Endothelial cell of umbilical vein (primary cell): Measurements from ENCODE around the gene SH3PXD2B. TPM values are rescaled to one million over a fixed set of nuclear protein-coding genes. Genes with fewer than 3 reads are reported as not detected.

Experiments
- BruUV-seq: library from RNA; stranded (reverse); fragments of 400-500 nt; replicated peaks from 2 replicates; lab custom pipeline; 2021; lab: Mats Ljungman, UMichigan
- CTCF ChIA-PET: fragments of 300-600, 350-600 bp; sonication (Branson Sonifier 250); formaldehyde crosslinking; loops from one replicate; lab custom pipeline; 2021; ENCODE audit warnings: antibody characterized with exemption, inconsistent platforms; lab: Charles Lee
- POLR2A ChIA-PET: fragments of 300-600, 350-600 bp; sonication (Branson Sonifier 250); formaldehyde crosslinking; loops from one replicate; lab custom pipeline; 2021; ENCODE audit warnings: antibody characterized with exemption, inconsistent platforms; lab: Charles Lee
- DNase-seq: peaks from one replicate; pipeline ENCODE4 v3.0.0-alpha.2; 2011; ENCODE audit warnings: low read depth, low spot score
- FAIRE-seq: peaks from 2 replicates; lab custom pipeline; 2011; peaks lifted over from hg19 to GRCh38; lab: Jason Lieb, UNC
- H2AFZ ChIP-seq: 2 replicates; pipeline ENCODE4 v1.6.0; 2012; ENCODE audit warnings: low read depth, low read length, control low read depth, inconsistent platforms
- H3K27ac ChIP-seq: 2 replicates; pipeline ENCODE4 v1.5.1; 2011; ENCODE audit warnings: low read depth, mild to moderate bottlenecking, control low read depth, low read length, moderate library complexity; ENCODE audit not compliant: insufficient read depth
- H3K27me3 ChIP-seq, 2 experiments: 2 replicates each; pipeline versions ENCODE4 v1.6.0 to v1.6.1; 2011; ENCODE audit warnings: low read length in 2 of 2, mixed read lengths in 1 of 2; ENCODE audit not compliant: control insufficient read depth in 2 of 2, insufficient read depth in 2 of 2
- H3K36me3 ChIP-seq, 2 experiments: 2 replicates in 1 of 2; 3 replicates in 1 of 2; pipeline ENCODE4 v1.5.1; 2011; ENCODE audit warnings: low read length in 2 of 2, mild to moderate bottlenecking in 1 of 2, moderate library complexity in 1 of 2; ENCODE audit not compliant: control insufficient read depth in 2 of 2, insufficient read depth in 2 of 2; ENCODE audit errors: extremely low read depth in 1 of 2
- H3K4me1 ChIP-seq: 3 replicates; pipeline ENCODE4 v1.5.1; 2011; ENCODE audit warnings: mild to moderate bottlenecking, low read length; ENCODE audit not compliant: control insufficient read depth, insufficient read depth; ENCODE audit errors: extremely low read depth
- H3K4me2 ChIP-seq: 2 replicates; pipeline ENCODE4 v1.6.1; 2011; ENCODE audit warnings: low read length, control low read depth, mixed read lengths; ENCODE audit not compliant: insufficient read depth
- H3K4me3 ChIP-seq, 3 experiments: fragments of 200-600 bp in 1 of 3; sonication (generic), shearing (Covaris generic) in 1 of 3; replicated peaks in 1 of 3; 2 replicates each; pipeline ENCODE4 v1.5.1; 2011 to 2016; ENCODE audit warnings: control low read depth in 3 of 3, low read length in 3 of 3, mild to moderate bottlenecking in 2 of 3, inconsistent platforms in 1 of 3, low read depth in 1 of 3, moderate library complexity in 1 of 3; ENCODE audit not compliant: insufficient read depth in 1 of 3
- H3K79me2 ChIP-seq: 2 replicates; pipeline ENCODE4 v1.6.0; 2012; ENCODE audit warnings: low read length, inconsistent platforms; ENCODE audit not compliant: control insufficient read depth, insufficient read depth
- H3K9ac ChIP-seq: replicated peaks from 2 replicates; pipeline ENCODE3; 2011; ENCODE audit warnings: low read length, control low read depth; ENCODE audit not compliant: insufficient read depth; ENCODE audit errors: extremely low read depth
- H3K9me1 ChIP-seq: replicated peaks from 3 replicates; pipeline ENCODE4 v1.6.0; 2011; ENCODE audit warnings: mild to moderate bottlenecking, low read length; ENCODE audit not compliant: control insufficient read depth, insufficient read depth; ENCODE audit errors: extremely low read depth
- H3K9me3 ChIP-seq: replicated peaks from 2 replicates; pipeline ENCODE4 v1.5.1; 2012; ENCODE audit warnings: low read length, inconsistent platforms; ENCODE audit not compliant: control insufficient read depth, insufficient read depth
- H4K20me1 ChIP-seq: replicated peaks from 2 replicates; pipeline ENCODE3; 2011; ENCODE audit warnings: mild to moderate bottlenecking, low read length; ENCODE audit not compliant: control insufficient read depth, insufficient read depth; ENCODE audit errors: extremely low read depth
- CTCF ChIP-seq, 2 donors: IDR thresholded peaks; 1 replicate in 1 of 2; 2 replicates in 1 of 2; pipeline ENCODE4 v1.5.1; 2011; ENCODE audit warnings: low read length in 2 of 2, mild to moderate bottlenecking in 2 of 2, moderate library complexity in 2 of 2, control low read depth in 1 of 2, inconsistent platforms in 1 of 2, low read depth in 1 of 2; ENCODE audit not compliant: insufficient read depth in 1 of 2; ENCODE audit errors: extremely low read depth in 1 of 2
- EZH2 ChIP-seq: IDR thresholded peaks from 2 replicates; pipeline ENCODE4 v1.6.1; 2012; ENCODE audit warnings: borderline replicate concordance, low read depth, mild to moderate bottlenecking, moderate library complexity, low read length, inconsistent platforms; ENCODE audit not compliant: severe bottlenecking
- FOS ChIP-seq: IDR thresholded peaks from 2 replicates; pipeline ENCODE4 v1.6.1; 2011; ENCODE audit warnings: mild to moderate bottlenecking, low read length, moderate library complexity, borderline replicate concordance; ENCODE audit not compliant: insufficient read depth
- GATA2 ChIP-seq: IDR thresholded peaks from 2 replicates; pipeline ENCODE4 v1.7.0; 2011; ENCODE audit warnings: low read depth, mild to moderate bottlenecking, moderate library complexity, mixed read lengths, low read length; ENCODE audit not compliant: insufficient read length, insufficient read depth
- JUN ChIP-seq: IDR thresholded peaks from 2 replicates; pipeline ENCODE4 v1.6.1; 2011; ENCODE audit warnings: borderline replicate concordance, low read depth; ENCODE audit not compliant: insufficient read length, insufficient read depth
- MAX ChIP-seq: IDR thresholded peaks from 2 replicates; pipeline ENCODE4 v1.6.1; 2011; ENCODE audit not compliant: insufficient read depth, insufficient read length
- MYC ChIP-seq: IDR thresholded peaks from one replicate; pipeline ENCODE4 v1.6.1; 2011; ENCODE audit warnings: mild to moderate bottlenecking, low read depth, low read length
- POLR2A ChIP-seq: IDR thresholded peaks from 2 replicates; pipeline ENCODE4 v1.6.1; 2012; ENCODE audit warnings: low read depth, mild to moderate bottlenecking, control low read depth, low read length
- POLR2AphosphoS5 ChIP-seq: IDR thresholded peaks from 2 replicates; pipeline ENCODE4 v1.6.1; 2012; ENCODE audit warnings: low read depth, mild to moderate bottlenecking, control low read depth, low read length, moderate library complexity; ENCODE audit not compliant: insufficient read depth
- dilution Hi-C: fragments of 300-500 bp; cut with MboI; formaldehyde crosslinking; loops from one replicate; pipeline ENCODE4 v1.15.0; 2019; ENCODE audit warnings: low sequenced_read_pairs; ENCODE audit not compliant: extremely low pct_ligation_motif_present
- intact Hi-C: fragments of 100-400 bp; cut with micrococcal nuclease; formaldehyde crosslinking; loops from one replicate; pipeline ENCODE4 v1.10.0; 2022
- polyA plus RNA-seq, 4 experiments: library from polyadenylated mRNA; depleted of rRNA in 3 of 4; stranded (reverse) in 3 of 4; unstranded in 1 of 4; fragments of >200 nt; gene quantifications; 2 replicates each; pipeline versions ENCODE4 v1.2.1 to v1.2.3, GENCODE V29; 2011 to 2012; ENCODE audit warnings: missing spikeins in 1 of 4
- total RNA-seq: library from RNA; stranded (reverse); gene quantifications from 2 replicates; pipeline ENCODE4 v1.2.3, GENCODE V29; 2021

SH3PXD2B gene
- total and polyA plus RNA-seq, 2 donors (not counting 3 experiments of a cell fraction or from before 2014, with no cell fraction given): 23.5 to 66.3 TPM

- ChIA-PET POLR2A (no interaction called here), CTCF (no interaction called here)
- Histone ChIP-seq H3K4me3 (no peak overlapping the region), H3K9ac (no peak overlapping the region), H3K36me3 (peaks cover 13 to 20% of the 10 kb centered on the region in 2 experiments), H3K27me3 (no peaks in the 10 kb centered on the region), H3K79me2 (peaks cover 28% of the 10 kb centered on the region), H3K9me3 (no peaks in the 10 kb centered on the region), H3K9me1 (no peaks in the 10 kb centered on the region), H2AFZ (no peak overlapping the region), H3K4me1 (peaks cover 12% of the 10 kb centered on the region), H3K27ac (no peak overlapping the region), H3K4me2 (no peak overlapping the region), H4K20me1 (no peaks in the 10 kb centered on the region)
- dilution Hi-C loops: no loop called here
- no TSS peak for BruUV-seq
- TF ChIP-seq CTCF (IDR thresholded peaks at IDR 0.05; ENCODE audit: extremely low read depth in 1 of 2, insufficient read depth in 1 of 2, low read depth in 1 of 2, low read length in 2 of 2) (no peak), FOS (no peak), POLR2AphosphoS5 (no peak), MYC (no peak), JUN (no peak)
- intact Hi-C loops: no loop called here
- no peak for DNase-seq
- FAIRE-seq: no peak
Measured at GRCh38 chr5:172421020-172421419, 33.3 kb downstream of the SH3PXD2B start.

GRCh38 chr5:172420235-172420939 is 33.9 kb downstream of the SH3PXD2B start:
- POLR2A ChIA-PET: no interaction called here
- DNase-seq: no peak
- H3K4me3 ChIP-seq: no peak overlapping the region
- H3K27ac ChIP-seq: no peak overlapping the region
- CTCF ChIA-PET: no interaction called here
- no peak for FAIRE-seq
- peaks cover 12% of the 10 kb centered on the region for H3K4me1 ChIP-seq
- no peak overlapping the region for H3K4me2 ChIP-seq
- H3K9ac ChIP-seq: no peak overlapping the region
- no peak overlapping the region for H2AFZ ChIP-seq
- no peak for TF ChIP-seq POLR2AphosphoS5
- TF ChIP-seq MYC: no peak
- TF ChIP-seq JUN: no peak
- TF ChIP-seq GATA2: no peak
- no peak for TF ChIP-seq FOS
- no peak for TF ChIP-seq MAX
- no peak for TF ChIP-seq POLR2A
- TF ChIP-seq CTCF (IDR thresholded peaks at IDR 0.05; ENCODE audit: extremely low read depth in 1 of 2, insufficient read depth in 1 of 2, low read depth in 1 of 2, low read length in 2 of 2): no peak
- no peak for TF ChIP-seq EZH2
- H4K20me1 ChIP-seq: no peaks in the 10 kb centered on the region
- H3K9me1 ChIP-seq: no peaks in the 10 kb centered on the region
- dilution Hi-C loops: no loop called here
- peaks cover 13 to 20% of the 10 kb centered on the region in 2 experiments for H3K36me3 ChIP-seq
- peaks cover 22% of the 10 kb centered on the region for H3K79me2 ChIP-seq
- intact Hi-C loops: no loop called here
- no peaks in the 10 kb centered on the region for H3K27me3 ChIP-seq
- BruUV-seq: no TSS peak
- no peaks in the 10 kb centered on the region for H3K9me3 ChIP-seq
